Forelimb muscle (tissue), 1 donor: Measurements from ENCODE around the gene HOXA4. TPM values are rescaled to one million over a fixed set of nuclear protein-coding genes. Genes with fewer than 3 reads are reported as not detected.

Experiments used
- DNase-seq: peaks from one replicate; pipeline ENCODE4 v3.0.0-alpha.2; 2013; ENCODE audit warnings: low read depth
- polyA plus RNA-seq: library from polyadenylated mRNA; unstranded; fragments of 120-200 nt; gene quantifications from one replicate; pipeline ENCODE4 v1.2.1, GENCODE V29; 2013; ENCODE audit not compliant: insufficient read length

HOXA4 gene
- polyA plus RNA-seq, 1 donor = 26.4 TPM

DNA sequence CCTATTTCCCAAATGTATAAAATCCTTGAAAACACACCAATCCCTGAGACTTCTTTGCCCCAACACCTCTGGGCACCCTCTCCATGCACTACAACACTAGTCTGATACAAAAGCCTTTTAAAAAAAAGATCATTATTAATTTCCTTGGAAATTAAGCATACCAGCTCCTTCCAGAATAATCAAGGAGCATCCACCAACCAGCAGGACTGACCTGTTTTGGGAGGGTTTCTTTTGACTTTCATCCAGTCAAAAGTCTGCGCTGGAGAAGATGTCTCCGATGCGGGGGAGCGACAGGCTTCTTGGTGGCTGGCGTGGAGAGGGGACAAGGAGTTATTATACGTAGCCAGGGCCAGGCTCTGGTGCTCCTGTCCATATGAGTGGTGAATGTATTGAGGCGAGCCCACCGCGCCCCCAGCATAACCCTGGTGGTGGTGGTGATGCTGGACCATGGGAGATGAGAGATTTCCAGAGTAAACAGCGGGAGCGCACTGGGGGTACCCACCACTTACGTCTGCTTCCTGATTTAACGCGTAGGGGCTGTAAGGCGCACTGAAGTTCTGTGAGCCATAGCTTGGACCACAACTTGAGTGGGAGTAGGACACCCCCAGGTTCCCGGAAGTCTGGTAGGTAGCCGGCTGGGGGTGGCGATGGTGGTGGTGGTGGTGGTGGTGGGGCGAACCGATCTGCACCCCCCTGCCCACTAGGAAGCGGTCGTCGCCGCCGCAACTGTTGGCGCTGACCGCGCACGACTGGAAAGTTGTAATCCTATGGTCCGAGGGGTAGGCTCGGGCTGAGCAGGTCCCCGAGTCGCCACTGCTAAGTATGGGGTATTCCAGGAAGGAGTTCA lies 35.3 kb downstream of the HOXA4 start:
- no peak for DNase-seq

DNA sequence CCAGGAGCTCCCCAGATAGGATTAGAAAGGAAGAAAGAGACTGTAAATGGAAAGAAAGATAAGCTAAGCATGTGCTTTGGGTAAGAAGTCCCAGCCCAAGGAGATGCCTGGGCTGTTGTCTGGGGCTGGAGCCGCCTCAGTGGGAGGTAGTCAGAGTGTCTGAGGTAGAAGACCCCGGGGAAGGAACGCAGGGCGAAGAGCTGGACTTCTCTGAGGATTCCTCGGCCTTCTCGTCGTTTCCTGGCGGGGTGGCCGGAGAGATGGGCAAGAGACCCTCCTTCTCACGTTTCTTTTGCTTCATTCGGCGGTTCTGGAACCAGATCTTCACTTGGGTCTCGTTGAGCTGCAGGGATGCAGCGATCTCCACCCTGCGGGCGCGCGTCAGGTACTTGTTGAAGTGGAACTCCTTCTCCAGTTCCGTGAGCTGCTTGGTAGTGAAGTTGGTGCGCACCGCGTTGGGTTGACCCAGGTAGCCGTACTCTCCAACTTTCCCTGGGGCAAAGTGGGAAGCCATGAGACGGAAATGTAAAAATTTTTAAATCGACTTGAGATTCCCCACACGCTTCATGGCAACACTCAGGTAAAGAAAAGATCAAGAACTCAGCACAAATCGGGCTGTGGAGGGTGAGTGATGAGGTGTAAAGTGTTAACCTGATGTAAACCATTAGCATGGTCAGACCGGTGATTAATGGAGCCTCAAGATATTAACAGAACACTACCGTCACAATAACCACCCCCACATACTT lies 36.1 kb downstream of the HOXA4 start:
- DNase-seq = no peak

GRCh38 chr7:27093184-27093895 lies 37.2 kb downstream of the HOXA4 start:
- DNase-seq = no peak

DNA sequence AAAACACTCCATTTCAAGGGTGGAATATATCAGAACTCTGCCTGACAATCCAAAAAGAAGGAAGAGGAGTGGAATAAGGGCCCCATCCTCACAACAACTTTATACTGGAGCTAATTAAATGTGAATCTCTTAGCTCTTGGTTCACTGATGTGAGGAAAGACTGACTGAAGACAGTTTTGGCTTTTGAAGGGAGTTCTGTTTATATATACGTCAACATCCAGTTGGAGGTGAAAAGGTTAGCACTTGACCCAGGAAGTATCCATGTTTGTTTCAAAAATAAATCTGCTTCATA lies 37.8 kb downstream of the HOXA4 start:
- no peak for DNase-seq

DNA sequence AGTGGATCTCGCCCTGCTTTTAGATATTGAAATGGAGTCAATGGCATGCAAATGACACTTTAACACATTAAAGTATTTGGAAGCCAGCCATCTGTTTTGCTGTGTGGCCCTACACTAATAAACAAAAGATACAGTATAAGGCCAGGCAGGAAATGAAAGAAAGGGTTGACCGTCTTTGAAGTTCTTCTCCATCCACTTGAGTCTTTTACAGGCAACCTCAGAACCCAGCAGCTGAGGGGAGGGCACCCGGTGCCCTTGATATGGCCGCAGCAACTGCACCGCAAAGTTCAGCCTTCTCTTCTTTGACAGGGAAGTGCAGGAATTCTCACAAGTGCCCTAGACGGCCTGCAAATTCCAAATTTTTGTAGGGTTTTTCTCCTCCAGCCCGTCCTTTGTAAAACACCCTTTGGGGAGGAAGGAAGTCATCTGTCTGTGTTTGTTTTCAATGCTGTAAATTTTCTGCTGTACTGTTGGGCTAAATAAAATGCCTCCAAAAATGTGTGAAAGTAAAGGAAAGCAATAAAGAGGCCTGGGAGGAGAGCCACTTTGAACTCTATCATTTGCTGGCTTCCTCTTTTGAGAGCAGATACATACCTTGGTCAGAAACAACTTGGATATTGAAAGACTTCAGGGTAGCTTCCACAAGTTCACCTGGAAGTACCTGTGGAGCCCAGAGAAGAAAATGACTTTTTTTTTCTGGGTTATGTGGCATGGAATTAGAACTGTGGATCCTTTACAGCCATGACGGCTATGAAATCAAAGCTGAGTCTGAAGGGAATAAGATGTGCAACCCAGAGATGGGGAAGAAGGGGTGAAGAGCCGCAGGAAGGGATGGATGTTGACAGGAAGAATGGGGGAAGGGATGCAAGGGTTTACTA lies 38.4 kb downstream of the HOXA4 start:
- no peak for DNase-seq

DNA sequence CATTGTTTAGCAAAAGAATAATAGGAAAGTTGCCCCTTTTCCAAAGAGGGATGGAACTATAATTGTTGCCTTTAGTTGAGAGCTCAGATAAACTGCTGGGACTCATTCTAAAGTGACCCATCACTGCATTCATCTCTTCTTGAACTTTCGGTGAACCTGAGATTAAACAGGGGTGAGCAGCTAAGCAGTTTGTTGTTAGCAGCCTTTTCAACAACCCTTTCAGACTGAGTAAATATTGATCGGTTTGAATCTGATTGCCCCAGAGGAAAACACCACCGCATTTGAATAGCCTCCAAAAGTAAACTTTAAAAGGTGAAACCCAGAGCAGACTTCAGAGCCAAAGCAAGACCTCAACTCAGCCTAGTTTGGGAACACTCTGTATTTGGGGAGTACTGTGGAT lies 39.5 kb downstream of the HOXA4 start:
- DNase-seq = no peak

DNA sequence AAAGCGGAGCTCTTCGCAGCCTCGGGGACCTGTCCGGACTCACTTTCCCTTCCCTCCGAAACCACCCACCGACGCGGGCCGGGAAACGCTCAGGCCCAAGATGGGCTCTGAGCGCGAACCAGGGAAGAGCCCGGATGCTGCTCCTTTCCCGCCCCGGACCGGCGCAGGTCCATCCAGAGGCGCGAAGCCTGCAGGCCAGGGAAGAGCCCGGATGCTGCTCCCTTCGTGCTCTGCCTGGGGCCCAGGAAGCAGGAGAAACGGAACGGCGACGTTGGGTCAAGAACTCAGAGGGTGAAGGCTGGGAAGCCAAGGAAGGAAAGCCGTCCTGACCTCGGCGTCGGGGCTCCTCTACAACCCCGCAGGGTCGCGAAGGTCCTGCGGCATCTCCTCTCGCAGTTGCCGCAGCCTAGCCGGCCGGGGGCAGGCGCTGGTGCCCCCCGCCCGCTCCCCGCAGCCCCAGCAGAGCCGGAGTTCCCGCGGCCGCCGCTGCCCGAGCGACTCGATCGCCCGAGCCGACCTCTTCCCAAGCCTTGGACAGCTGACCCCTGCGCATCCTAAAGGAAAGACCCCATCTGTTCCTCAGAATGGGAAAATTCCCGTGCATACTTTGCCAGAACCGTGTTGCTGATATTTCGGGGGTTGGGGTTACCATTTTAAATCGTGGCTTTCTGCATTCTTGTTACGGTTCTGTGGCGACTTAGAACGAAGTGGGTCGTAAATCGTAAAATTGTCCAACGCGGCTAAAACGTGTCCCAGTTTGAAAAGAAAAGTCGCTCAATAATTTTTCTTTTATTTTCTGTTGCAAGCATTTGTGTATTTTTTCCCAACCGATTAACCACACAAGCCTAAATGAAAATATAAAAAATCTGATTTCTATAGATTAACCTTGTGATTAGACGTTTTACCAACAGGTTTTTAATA lies 42.3 kb downstream of the HOXA4 start:
- DNase-seq = no peak

DNA sequence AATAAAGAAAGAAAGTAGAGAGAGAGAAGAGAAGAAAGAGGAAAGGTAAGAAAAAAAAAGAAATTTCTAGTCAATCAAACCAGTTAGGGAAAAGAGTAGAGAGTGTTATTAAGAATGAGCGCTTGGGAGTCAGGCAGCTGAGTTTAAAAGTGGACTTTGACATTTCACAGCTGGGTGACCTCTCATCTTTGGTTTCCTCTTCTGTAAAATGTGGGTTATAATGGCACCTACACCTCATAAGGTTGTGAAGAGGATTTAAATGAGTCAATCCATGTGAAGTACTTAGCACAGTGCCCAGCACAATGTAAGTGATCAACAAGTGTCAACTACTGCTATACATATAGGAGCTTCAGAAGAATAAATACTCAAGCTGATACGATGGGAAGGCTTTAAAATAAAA lies 46.9 kb downstream of the HOXA4 start:
- no peak for DNase-seq

- no peak for DNase-seq
Observed at GRCh38 chr7:27082171-27082570, 48.4 kb downstream of the HOXA4 start.

- no peak for DNase-seq
Observed at GRCh38 chr7:27080844-27081436, 49.6 kb downstream of the HOXA4 start.

DNA sequence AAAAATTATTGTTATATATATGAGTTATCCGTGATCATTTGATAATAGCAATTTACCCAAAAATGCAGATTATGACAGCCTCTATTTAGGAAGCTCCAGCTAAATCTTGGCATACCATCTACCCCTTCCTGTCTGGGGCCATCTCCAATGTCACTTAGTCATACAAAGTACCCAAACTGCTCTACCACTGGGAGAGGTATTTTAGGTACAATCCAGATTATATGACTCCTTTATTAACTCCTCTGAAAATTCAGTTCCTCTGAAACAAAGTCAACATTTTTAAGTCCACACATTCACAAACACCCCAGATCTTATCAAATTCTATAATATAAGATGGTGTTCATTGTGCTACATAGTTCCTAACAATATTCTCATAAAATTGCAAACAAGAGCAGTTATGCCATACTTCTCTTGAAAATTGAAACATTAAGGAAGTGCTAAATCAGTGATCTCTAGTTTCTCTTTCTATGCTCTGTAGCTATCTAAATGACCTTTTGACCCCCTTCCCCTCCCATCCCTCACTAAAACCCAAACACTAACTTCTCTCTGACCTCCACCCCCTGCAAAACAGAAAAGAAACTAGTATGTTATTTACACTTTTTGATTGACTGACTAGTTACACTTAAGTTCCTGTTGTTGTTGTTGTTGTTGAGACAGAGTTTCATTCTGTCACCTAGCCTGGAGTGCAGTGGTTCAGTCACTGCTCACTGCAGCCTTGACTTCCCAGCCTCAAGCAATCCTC lies 51.2 kb downstream of the HOXA4 start:
- no peak for DNase-seq

DNA sequence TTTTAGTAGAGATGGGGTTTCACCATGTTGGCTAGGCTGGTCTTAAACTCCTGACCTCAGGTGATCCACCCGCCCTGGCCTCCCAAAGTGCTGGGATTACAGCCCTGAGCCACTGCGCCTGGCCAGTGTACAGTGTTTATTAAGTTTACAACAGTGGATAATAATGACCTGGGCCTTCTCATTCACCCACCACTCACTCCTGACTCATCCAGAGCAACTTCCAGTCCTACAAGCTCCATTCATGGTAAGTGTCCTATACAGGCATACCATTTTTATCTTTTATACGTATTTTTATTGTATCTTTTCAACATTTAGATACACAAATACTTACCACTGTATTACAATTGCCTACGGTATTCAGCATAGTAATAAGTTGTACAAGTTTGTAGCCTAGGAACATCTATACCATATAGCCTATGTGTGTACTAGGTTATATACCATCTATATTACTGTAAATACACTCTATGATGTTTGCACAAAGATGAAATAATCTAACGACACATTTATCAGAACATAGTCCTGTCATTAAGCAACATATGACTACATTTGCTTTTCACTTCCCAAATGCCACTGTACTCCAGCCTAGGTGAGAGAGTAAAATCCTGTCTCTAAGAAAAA lies 51.8 kb downstream of the HOXA4 start:
- no peak for DNase-seq

Other genes with a start within 250 kb of the HOXA4 start
- 0.77 TPM for gene HOXA1, start 34.8 kb downstream of the HOXA4 start, polyA plus RNA-seq
- gene HOXA2, start 28.1 kb downstream of the HOXA4 start, polyA plus RNA-seq = 3.1 TPM
- 19.1 TPM for gene HOXA5, start 12.9 kb upstream of the HOXA4 start, polyA plus RNA-seq
- 8.7 TPM for gene HOXA6, start 17.0 kb upstream of the HOXA4 start, polyA plus RNA-seq
- 14.3 TPM for gene HOXA3, start 21.8 kb upstream of the HOXA4 start, polyA plus RNA-seq
- gene HOXA7, start 25.9 kb upstream of the HOXA4 start, polyA plus RNA-seq = 19.1 TPM
- 25.7 TPM for gene HOXA9, start 34.8 kb upstream of the HOXA4 start, polyA plus RNA-seq
- gene HOXA10, start 43.6 kb upstream of the HOXA4 start, polyA plus RNA-seq = 23.8 TPM
- gene HOXA11, start 54.5 kb upstream of the HOXA4 start, polyA plus RNA-seq = 1.2 TPM
- 0.03 TPM for gene HOXA13, start 69.3 kb upstream of the HOXA4 start, polyA plus RNA-seq
- not detected for gene EVX1, start 112.0 kb upstream of the HOXA4 start, polyA plus RNA-seq